A549 treated with DMSO at 1 μM for 4 hours (cell line): ENCODE measurements around the gene CD63. TPM values are rescaled to one million over a fixed set of nuclear protein-coding genes. Genes with fewer than 3 reads are reported as not detected.

Source experiments
- total RNA-seq: library from RNA; stranded (reverse); fragments of 200-300 nt; extraction: Qiagen RNA extraction; gene quantifications from 5 replicates; pipeline ENCODE4 v1.2.3, GENCODE V29; 2022; ENCODE audit warnings: low read depth

CD63 gene, protein sequence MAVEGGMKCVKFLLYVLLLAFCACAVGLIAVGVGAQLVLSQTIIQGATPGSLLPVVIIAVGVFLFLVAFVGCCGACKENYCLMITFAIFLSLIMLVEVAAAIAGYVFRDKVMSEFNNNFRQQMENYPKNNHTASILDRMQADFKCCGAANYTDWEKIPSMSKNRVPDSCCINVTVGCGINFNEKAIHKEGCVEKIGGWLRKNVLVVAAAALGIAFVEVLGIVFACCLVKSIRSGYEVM
- 649 to 733 TPM (median 670 TPM) in 5 replicates for total RNA-seq

DNA sequence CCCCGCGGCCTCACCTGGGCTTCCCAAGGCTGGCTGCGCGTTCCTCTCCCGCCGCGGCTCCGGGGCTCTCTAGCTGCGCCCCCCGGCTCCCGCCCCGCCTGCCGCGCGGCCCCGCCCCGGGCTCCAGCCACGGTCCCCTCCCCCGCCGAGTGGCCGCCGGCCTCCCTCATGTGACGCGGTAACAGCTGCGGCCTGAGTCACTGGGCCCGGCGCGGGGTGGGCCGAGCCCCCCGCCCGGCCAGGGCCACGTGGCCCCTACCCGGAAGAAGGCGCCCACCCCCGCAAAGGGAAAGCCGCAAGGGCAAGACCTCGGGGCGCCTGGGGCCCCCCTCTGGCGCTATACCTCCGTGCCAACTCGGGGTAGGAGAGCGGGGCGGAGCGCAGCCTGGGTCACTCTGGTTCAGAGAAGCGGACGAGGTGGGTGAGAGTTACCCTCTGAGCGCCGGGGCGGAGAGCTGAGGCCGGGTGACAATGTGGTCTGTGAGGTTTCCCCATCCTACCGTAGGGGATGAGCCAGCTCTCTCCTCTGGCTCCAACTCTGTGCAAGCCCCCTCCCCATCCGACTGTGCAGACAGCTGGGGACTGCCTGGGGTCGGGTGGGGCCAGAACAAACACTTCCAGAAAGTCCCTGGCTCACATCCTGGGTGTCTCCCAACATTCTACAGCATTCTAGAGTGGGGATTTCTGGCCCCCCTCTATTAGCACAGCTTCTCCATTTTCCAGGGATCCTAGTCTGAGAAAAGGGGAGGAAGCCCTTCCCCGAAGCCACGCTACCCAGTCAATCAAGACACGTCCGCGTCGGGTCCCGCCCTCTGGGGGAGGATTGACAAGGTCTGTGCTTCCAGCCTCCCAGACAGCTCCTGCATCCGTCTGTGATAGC is at the start of gene CD63:
Gene CD63, minus strand, starts transcription at position 71 of the 880 bp plus-strand sequence. CDS start 668 bp downstream, outside the sequence.

DNA sequence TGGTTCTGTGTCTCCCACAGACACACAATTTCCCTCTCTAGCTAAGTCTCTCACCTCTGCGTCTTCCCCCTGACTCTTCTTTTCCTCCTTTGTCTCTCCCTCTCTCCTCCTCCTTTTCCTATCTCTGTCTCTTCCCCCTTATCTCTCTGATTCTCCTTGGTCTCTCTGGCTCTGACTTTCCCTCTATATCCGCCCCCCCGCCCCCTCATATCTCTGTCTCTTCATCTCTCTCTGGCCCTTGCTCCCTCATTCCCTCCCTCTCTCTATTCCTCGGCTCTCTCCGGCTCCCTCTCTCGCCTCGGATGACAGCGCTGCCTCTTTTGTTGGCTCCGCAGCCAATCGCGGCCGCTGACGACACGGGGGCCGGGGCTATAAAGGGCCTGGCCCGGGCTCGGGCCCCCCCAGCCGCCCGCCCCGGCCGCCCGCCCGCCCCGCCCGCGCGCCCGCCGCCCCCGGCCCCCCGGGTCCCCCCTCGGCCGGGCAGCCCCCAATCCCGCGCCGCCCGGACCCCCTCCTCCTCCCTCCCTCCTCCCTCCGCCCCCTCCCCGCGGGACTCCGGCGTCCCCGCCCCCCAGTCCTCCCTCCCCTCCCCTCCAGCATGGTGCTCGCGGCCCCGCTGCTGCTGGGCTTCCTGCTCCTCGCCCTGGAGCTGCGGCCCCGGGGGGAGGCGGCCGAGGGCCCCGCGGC is 14.1 kb upstream of the CD63 start, which contains the start of gene GDF11:
Gene GDF11, plus strand, starts transcription at position 404 of the 687 bp plus-strand sequence. Its CDS starts 195 bp downstream, at position 599.

DNA sequence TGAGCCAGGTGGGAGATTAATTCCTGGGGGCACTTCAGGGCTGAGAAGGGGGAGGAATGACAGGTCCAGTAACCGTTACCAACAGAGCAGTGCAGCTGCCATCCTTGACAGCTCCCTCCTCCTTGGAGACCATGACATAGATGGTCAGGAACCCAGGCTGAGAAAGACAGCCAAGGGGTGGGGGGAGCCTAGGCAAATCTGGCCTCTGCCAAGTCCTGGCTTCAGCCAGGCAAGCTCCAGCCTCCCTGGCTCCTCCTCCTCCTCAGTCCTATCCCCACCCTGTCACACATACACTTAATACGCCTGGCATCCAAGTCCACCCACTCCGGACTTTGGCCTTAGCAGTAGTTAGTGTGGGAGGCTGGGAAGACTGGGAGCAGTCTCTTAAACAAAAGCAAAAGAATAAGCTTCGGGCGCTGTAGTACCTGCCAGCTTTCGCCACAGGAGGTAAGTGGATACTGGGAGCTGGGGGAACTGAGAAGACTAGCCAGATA is 8.7 kb downstream of the CD63 start, which contains the start of gene RDH5:
Gene RDH5, plus strand, starts transcription at position 323 of the 494 bp plus-strand sequence. CDS start 792 bp downstream, outside the sequence.

DNA sequence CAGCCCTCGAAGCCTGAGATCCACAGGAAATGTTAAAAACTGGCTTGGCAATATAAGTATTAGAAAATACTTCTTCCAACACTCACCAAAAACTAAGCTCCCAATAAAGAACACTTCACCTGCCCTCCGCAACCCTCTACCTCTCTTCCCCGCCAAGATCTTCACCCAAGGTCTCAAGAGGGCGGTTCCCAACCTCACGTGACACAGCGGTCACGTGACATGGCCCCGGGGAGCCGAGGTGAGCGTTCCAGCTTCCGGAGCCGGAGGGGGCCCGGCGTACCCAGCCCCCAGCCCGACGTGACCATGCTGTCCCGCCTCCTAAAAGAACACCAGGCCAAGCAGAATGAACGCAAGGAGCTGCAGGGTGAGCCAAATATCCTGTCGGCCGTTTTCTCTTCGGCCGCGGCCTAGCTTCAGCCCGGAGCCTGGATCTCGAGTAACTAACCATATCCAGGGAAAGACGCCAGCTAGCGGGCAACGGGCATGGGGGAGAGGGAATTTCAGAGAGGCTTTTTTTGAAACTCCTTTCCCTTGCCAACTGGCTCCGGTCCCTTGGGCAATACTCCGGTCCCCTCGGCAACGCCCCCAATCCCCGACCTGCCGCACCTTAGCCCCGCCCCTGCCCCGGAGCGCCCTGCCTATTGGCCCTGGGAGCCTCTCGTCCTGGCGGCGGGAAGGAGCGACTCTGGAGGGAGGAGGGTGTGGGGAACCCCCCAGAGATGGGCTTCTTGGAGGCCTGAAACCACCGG is 12.8 kb downstream of the CD63 start, which contains the start of gene BLOC1S1:
Gene BLOC1S1, plus strand, starts transcription at position 214 of the 749 bp plus-strand sequence. Its CDS starts 6 bp downstream, at position 220.

DNA sequence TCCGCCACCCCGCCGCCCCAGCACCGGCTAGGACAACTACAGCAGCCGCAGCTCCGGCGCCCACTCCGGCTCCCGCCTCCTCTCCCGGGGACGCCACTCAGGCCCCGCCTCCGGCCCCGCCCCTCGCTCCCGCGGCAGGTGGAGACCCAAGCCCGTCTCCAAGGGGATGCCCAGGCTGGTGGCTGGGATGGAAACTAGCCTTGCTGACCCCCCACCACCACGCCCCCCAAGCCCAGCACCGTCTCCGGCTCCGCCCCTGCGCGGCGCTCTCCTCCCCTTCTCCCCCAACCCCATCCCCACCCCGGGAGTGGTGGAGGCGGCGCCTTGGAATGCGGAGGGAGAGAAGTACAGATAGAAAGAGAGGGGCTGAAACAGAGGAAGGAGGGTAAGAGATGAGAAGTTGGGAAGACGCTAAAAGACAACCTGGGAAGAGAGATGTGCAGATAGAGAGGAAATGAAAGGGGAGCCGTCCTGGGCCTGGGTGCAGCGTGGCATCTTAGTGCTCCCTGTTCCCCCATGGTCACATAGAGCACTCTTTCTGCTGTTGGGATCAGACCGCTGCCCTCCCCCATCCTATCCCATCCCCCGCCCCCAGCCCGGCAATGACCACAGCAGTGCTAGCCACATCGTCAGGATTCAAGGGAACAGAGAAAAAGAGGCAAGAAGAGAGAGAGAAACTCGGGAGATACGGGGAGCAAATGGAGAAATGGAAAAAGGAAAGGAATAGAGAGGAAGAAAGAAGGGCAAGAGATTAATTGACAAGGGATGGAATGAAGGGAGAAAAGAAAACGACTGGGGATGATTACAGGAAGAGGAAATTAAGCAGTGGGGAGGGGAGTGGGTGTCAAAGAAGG is 20.7 kb downstream of the CD63 start, which contains the start of gene ITGA7:
Gene ITGA7, minus strand, starts transcription at position 64 of the 854 bp plus-strand sequence. CDS start 222 bp downstream, outside the sequence.

Other genes starting within 250 kb of the CD63 start
- not detected in 5 replicates for gene OR6C68, start 236.6 kb downstream of the CD63 start, total RNA-seq
- gene OR6C4, start 179.4 kb downstream of the CD63 start, total RNA-seq: not detected in 5 replicates
- gene OR2AP1, start 156.5 kb downstream of the CD63 start, total RNA-seq: not detected in 5 replicates
- gene OR10P1, start 92.1 kb downstream of the CD63 start, total RNA-seq: not detected in 5 replicates
- 1.1 to 1.4 TPM (median 1.2 TPM) in 5 replicates for gene ITGA7, start 21.1 kb downstream of the CD63 start, total RNA-seq
- gene BLOC1S1, start 13.0 kb downstream of the CD63 start, total RNA-seq: 129 to 138 TPM (median 136 TPM) in 5 replicates
- 2.3 to 3.2 TPM (median 2.5 TPM) in 5 replicates for gene RDH5, start 8.6 kb downstream of the CD63 start, total RNA-seq
- 3.9 to 5.7 TPM (median 4.5 TPM) in 5 replicates for gene GDF11, start 14.1 kb upstream of the CD63 start, total RNA-seq
- 85.0 to 131 TPM (median 93.2 TPM) in 5 replicates for gene SARNP, start 88.7 kb upstream of the CD63 start, total RNA-seq
- gene ORMDL2, start 89.0 kb upstream of the CD63 start, total RNA-seq: 78.2 to 99.4 TPM (median 92.8 TPM) in 5 replicates
- gene DNAJC14, start 100.6 kb upstream of the CD63 start, total RNA-seq: 20.9 to 26.5 TPM (median 24.3 TPM) in 5 replicates
- 0.06 to 0.24 TPM (median 0.13 TPM) in 5 replicates for gene MMP19, start 113.9 kb upstream of the CD63 start, total RNA-seq
- gene PYM1, start 198.9 kb upstream of the CD63 start, total RNA-seq: 34.7 to 42.9 TPM (median 36.3 TPM) in 5 replicates
- gene DGKA, start 202.2 kb upstream of the CD63 start, total RNA-seq: 13.7 to 22.6 TPM (median 17.9 TPM) in 5 replicates
- gene PMEL, start 237.0 kb upstream of the CD63 start, total RNA-seq: 0.62 to 1.9 TPM (median 1.0 TPM) in 5 replicates
- 53.4 to 60.4 TPM (median 57.2 TPM) in 5 replicates for gene CDK2, start 237.8 kb upstream of the CD63 start, total RNA-seq
- gene RAB5B, start 245.1 kb upstream of the CD63 start, total RNA-seq: 27.6 to 39.2 TPM (median 37.6 TPM) in 5 replicates